ENCODE measurements around the gene GPI. TPM values are rescaled to one million over a fixed set of nuclear protein-coding genes. Genes with fewer than 3 reads are reported as not detected.

The GPI gene
- polyA plus RNA-seq, 1 of the 3 experiments (the other 2 are of a cell fraction) = 144 TPM

GRCh38 chr19:34403784-34404108, 38.8 kb downstream of the GPI start:
- CTCF ChIA-PET = interaction anchor here (0.7 kb wide), 1 partner anchor 26 kb away, joined by 3 read pairs; no protein-coding TSS in a partner anchor
- peak overlapping the region; percentile 23 to 26; a peak in 2 of 4 replicates for H3K27ac ChIP-seq (ENCODE audit: low read depth in 2 of 2, low read length in 1 of 2)
- POLR2A ChIA-PET = no interaction called here

GRCh38 chr19:34404109-34404909, 39.3 kb downstream of the GPI start, which contains the start of gene PDCD2L:
TSS of gene PDCD2L (plus strand) at chr19:34404399. CDS start at chr19:34404431, 32 bp downstream.
- CTCF ChIA-PET = interaction anchor here (0.7 to 1.6 kb wide), 2 partner anchors 11 to 26 kb away, joined by 3 to 7 read pairs; no protein-coding TSS in a partner anchor
- Histone ChIP-seq H3K4me2 (peak within 1 kb of the TSS; percentile 89), H3K36me3 (replicated peaks in 1 of 2; ENCODE audit: control insufficient read depth in 1 of 2, insufficient read depth in 2 of 2, low read length in 1 of 2) (peaks cover 5 to 11% of the 10 kb centered on the region in 2 experiments), H4K20me1 (ENCODE audit: insufficient read depth) (no peaks in the 10 kb centered on the region), H2AFZ (ENCODE audit: low read depth) (peak within 1 kb of the TSS; percentile 90), H3K4me3 (ENCODE audit: low read depth in 2 of 2, low read length in 1 of 2) (peak within 1 kb of the TSS; percentile 76 to 81), H3K27ac (ENCODE audit: low read depth in 2 of 2, low read length in 1 of 2) (peak within 1 kb of the TSS; percentile 26 to 59; a peak in 2 of 4 replicates), H3K79me2 (ENCODE audit: insufficient read depth) (peaks cover 15% of the 10 kb centered on the region; the same call in 1 of the 2 replicates), H3K9me3 (no peaks in the 10 kb centered on the region), H3K9ac (peak within 1 kb of the TSS; percentile 69), H3K27me3 (ENCODE audit: insufficient read depth) (no peaks in the 10 kb centered on the region), H3K9me2 (no peaks in the 10 kb centered on the region), H3F3A (replicated peaks; ENCODE audit: insufficient read depth) (peaks cover 15% of the 10 kb centered on the region), H3K4me1 (ENCODE audit: control insufficient read depth in 1 of 2, insufficient read depth in 2 of 2, low read depth in 1 of 2, low read length in 1 of 2) (no peaks in the 10 kb centered on the region)
- POLR2A ChIA-PET = no interaction called here
- WGBS (ENCODE audit: low lambda C conversion rate) = 1% methylated on average over 19 of the region's 69 CpGs
- peak; percentile 97 for DNase-seq
- TF ChIP-seq POLR2AphosphoS5 (IDR thresholded peaks at IDR 0.05; ENCODE audit: low read depth, low read length) (peak; percentile 79; the same call in 1 of the 2 replicates), GABPA (IDR thresholded peaks at IDR 0.05; ENCODE audit: low read depth) (no peak), RFX5 (IDR thresholded peaks at IDR 0.05; ENCODE audit: low read length) (no peak), NFIC (IDR thresholded peaks at IDR 0.05; ENCODE audit: borderline replicate concordance) (no peak), CTCF (IDR thresholded peaks at IDR 0.05) (no peak), EZH2phosphoT487 (IDR thresholded peaks at IDR 0.05; ENCODE audit: borderline replicate concordance, low read depth) (no peak), RCOR1 (IDR thresholded peaks at IDR 0.05; ENCODE audit: low read length) (no peak), FOSL2 (IDR thresholded peaks at IDR 0.05; ENCODE audit: borderline replicate concordance, low read depth) (no peak), TCF12 (IDR thresholded peaks at IDR 0.05) (no peak), TEAD4 (IDR thresholded peaks at IDR 0.05; ENCODE audit: borderline replicate concordance, insufficient read depth) (no peak), RXRA (IDR thresholded peaks at IDR 0.05; ENCODE audit: borderline replicate concordance, low read depth) (no peak), FOXJ3 (CRISPR knock-in tag; IDR thresholded peaks at IDR 0.05) (no peak), JUND (IDR thresholded peaks at IDR 0.05) (no peak), SIN3A (IDR thresholded peaks at IDR 0.05; ENCODE audit: borderline replicate concordance, low read depth, low read length) (0 out of 2 replicates have a peak, but pooled peaks have one; percentile 9), NRF1 (IDR thresholded peaks at IDR 0.05; ENCODE audit: low read depth, low read length) (peak; percentile 97), CHD2 (IDR thresholded peaks at IDR 0.05; ENCODE audit: low read length, partially characterized antibody) (no peak), USF1 (IDR thresholded peaks at IDR 0.05; ENCODE audit: borderline replicate concordance, low read depth) (0 out of 2 replicates have a peak, but pooled peaks have one; percentile 27), MXI1 (IDR thresholded peaks at IDR 0.05; ENCODE audit: low read depth, low read length) (peak; percentile 78; the same call in 1 of the 2 replicates), ELF1 (IDR thresholded peaks at IDR 0.05) (no peak), TAF1 (IDR thresholded peaks at IDR 0.05; ENCODE audit: borderline replicate concordance, low read depth, low read length) (no peak), IRF3 (IDR thresholded peaks at IDR 0.05; ENCODE audit: low read depth, low read length) (no peak)

More at GRCh38 chr19:34403784-34404108, 38.8 kb downstream of the GPI start:
- DNase-seq = no peak
- TF ChIP-seq RFX5 (IDR thresholded peaks at IDR 0.05; ENCODE audit: low read length) = no peak
- TF ChIP-seq USF1 (IDR thresholded peaks at IDR 0.05; ENCODE audit: borderline replicate concordance, low read depth) = no peak
- TF ChIP-seq FOXJ3 (CRISPR knock-in tag; IDR thresholded peaks at IDR 0.05) = no peak
- Histone ChIP-seq H3K4me2 (peak overlapping the region; percentile 89), H3K4me1 (ENCODE audit: control insufficient read depth in 1 of 2, insufficient read depth in 2 of 2, low read depth in 1 of 2, low read length in 1 of 2) (no peaks in the 10 kb centered on the region), H3K9me2 (no peaks in the 10 kb centered on the region), H2AFZ (ENCODE audit: low read depth) (peak overlapping the region; percentile 90), H3K9ac (peak overlapping the region; percentile 69), H3K4me3 (ENCODE audit: low read depth in 2 of 2, low read length in 1 of 2) (peak overlapping the region; percentile 76 to 81), H3F3A (replicated peaks; ENCODE audit: insufficient read depth) (peaks cover 15% of the 10 kb centered on the region), H3K9me3 (no peaks in the 10 kb centered on the region), H4K20me1 (ENCODE audit: insufficient read depth) (no peaks in the 10 kb centered on the region), H3K27me3 (ENCODE audit: insufficient read depth) (no peaks in the 10 kb centered on the region), H3K36me3 (replicated peaks in 1 of 2; ENCODE audit: control insufficient read depth in 1 of 2, insufficient read depth in 2 of 2, low read length in 1 of 2) (peaks cover 4 to 15% of the 10 kb centered on the region in 2 experiments), H3K79me2 (ENCODE audit: insufficient read depth) (peaks cover 15% of the 10 kb centered on the region; the same call in 1 of the 2 replicates)
- WGBS (ENCODE audit: low lambda C conversion rate) = 17% methylated on average over 6 of the region's 6 CpGs
